GM12865 (cell line): Measurements from ENCODE around the gene VPS41.

Source experiments
- DNase-seq: peaks from one replicate; pipeline ENCODE4 v3.0.0; 2010; ENCODE audit warnings: low read depth
- H3K4me3 ChIP-seq: 2 replicates; pipeline ENCODE4 v1.5.1; 2011; ENCODE audit warnings: mild to moderate bottlenecking, low read depth, low read length, control low read depth
- CTCF ChIP-seq: IDR thresholded peaks from 2 replicates; pipeline ENCODE4 v1.5.1; 2011; ENCODE audit warnings: low read length, control low read depth, low read depth, inconsistent platforms; ENCODE audit not compliant: insufficient read depth; ENCODE audit errors: missing control alignments

Gene VPS41

GRCh38 chr7:38833329-38833728 is 75.7 kb downstream of the VPS41 start:
- DNase-seq, result no peak
- no peak overlapping the region for H3K4me3 ChIP-seq
- TF ChIP-seq CTCF, result no peak

- no peak overlapping the region for H3K4me3 ChIP-seq
- TF ChIP-seq CTCF, result no peak
- DNase-seq, result no peak
Observed at GRCh38 chr7:38831259-38831996, 77.6 kb downstream of the VPS41 start.

DNA sequence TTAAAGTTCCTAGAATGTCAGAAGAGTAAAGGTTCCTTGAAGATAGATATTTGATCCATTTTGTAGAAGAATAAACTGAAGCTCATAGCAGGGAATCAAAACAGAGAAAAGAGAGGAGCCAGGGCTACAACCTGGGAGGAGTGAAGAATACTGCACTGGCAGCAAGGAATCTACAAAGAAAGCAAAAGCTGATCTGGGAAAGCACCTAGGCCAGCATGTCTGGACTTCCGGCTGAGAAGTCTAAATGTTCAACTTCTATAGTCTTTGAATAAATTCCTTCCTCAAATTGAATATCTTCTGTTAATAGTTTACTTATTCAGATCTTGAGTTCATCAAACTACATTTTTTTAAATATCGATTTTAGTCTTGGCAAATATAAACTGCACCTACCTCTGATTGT is 78.2 kb downstream of the VPS41 start:
- H3K4me3 ChIP-seq, result no peak overlapping the region
- no peak for DNase-seq
- TF ChIP-seq CTCF, result no peak

DNA sequence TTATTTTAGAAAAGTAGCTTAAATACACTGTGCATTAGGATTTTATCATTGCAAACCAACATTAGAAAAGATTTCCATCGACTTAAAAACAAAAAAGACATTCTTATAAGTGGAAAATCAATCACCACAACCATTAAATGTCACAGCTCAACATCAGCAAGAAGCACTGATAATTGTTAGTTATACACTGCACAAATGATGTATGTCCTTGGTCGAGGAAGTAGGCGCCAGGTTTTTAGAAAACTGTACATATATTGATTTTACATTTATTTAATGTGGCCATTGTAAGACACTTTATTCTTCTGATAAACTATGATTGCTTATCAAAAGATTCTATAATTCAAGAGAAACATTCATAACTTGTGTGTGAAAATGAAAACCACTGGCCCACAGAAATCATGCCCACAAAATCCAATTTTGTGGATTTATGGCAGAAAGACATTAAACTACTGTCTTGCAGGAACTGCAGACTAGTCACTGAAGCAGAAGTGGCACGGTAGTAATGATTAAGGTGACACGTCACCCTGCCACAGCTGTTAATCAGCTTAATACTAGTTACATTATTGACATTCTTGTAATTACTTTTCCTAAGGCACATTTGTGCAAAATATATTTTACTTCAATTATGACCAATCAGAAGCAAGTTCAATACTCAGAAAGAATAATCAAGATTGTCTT is 79.4 kb downstream of the VPS41 start:
- H3K4me3 ChIP-seq, result no peak overlapping the region
- DNase-seq, result no peak
- no peak for TF ChIP-seq CTCF

GRCh38 chr7:38828026-38828425 is 81.0 kb downstream of the VPS41 start:
- H3K4me3 ChIP-seq, result no peak overlapping the region
- TF ChIP-seq CTCF, result no peak
- DNase-seq, result no peak

GRCh38 chr7:38825721-38826440 is 83.1 kb downstream of the VPS41 start:
- no peak for TF ChIP-seq CTCF
- peak; percentile 9 for DNase-seq
- no peak overlapping the region for H3K4me3 ChIP-seq
